Metanephros (tissue), 1 donor: ENCODE results near the gene SH2D1B. TPM values are rescaled to one million over a fixed set of nuclear protein-coding genes. Genes with fewer than 3 reads are reported as not detected.

Source experiments
- total RNA-seq: library from RNA; depleted of rRNA; stranded (reverse); fragments of >200 nt; gene quantifications from one replicate; pipeline ENCODE4 v1.2.3, GENCODE V29; 2014

SH2D1B gene
- 0.35 TPM for total RNA-seq

GRCh38 chr1:162412002-162412401 lies at the start of gene SH2D1B:
SH2D1B (minus strand) TSS chr1:162412136; CDS start chr1:162412016, 120 bp downstream.

DNA sequence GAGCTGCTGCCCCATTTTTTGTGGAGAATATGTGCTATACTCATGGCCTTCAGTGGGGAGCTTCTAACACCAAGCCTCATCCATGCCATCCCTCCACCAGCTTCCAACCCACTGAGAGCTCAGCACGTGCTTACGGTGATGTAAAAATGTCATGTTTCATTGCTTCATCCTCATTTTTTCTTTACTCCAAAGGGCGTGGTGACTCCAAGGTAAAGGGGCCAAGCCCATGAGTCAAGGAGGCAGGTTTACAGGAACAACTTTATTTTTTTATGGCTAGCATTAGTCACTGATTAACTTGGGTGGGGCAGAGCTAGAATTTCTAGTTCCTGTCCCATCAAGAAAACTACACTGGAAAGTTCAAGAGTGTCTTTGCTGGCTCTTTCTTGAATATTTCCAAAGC lies 30.6 kb downstream of the SH2D1B start, which contains the start of gene C1orf226:
C1orf226 (plus strand) TSS at position 346 of the 400 bp plus-strand sequence. CDS start 174 bp downstream, outside the sequence.

DNA sequence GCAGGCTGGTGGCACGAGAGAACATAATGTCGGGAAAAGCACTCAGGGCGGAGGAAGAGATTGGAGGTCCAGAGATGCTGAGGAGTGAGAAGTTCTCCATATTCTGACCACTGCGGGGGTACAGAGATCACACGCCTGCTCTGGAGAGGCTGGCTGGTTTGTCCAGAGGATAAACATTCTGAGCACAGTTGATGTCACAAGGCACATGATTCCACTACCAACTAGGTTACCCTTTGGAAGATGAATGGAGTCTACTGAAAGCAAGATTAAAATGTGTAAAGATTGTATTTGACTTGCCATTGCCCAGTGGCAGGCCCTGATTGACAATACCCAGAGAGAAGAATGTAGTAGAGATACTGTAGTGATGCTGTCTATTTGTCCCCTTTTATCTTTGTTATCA lies 35.2 kb downstream of the SH2D1B start, which contains the start of gene SPATA46:
SPATA46 (minus strand) TSS at position 164 of the 400 bp plus-strand sequence; CDS start at position 100, 64 bp downstream.

Other genes with a start within 250 kb of the SH2D1B start
- not detected for gene SPATA46, start 35.3 kb downstream of the SH2D1B start, total RNA-seq
- gene C1orf226, start 30.4 kb downstream of the SH2D1B start, total RNA-seq: 7.0 TPM
- 40.0 TPM for gene UHMK1, start 85.7 kb upstream of the SH2D1B start, total RNA-seq
- 27.8 TPM for gene UAP1, start 149.6 kb upstream of the SH2D1B start, total RNA-seq
- gene DDR2, start 220.3 kb upstream of the SH2D1B start, total RNA-seq: 42.5 TPM